ENCODE results near the gene TALDO1.

TALDO1 gene

DNA sequence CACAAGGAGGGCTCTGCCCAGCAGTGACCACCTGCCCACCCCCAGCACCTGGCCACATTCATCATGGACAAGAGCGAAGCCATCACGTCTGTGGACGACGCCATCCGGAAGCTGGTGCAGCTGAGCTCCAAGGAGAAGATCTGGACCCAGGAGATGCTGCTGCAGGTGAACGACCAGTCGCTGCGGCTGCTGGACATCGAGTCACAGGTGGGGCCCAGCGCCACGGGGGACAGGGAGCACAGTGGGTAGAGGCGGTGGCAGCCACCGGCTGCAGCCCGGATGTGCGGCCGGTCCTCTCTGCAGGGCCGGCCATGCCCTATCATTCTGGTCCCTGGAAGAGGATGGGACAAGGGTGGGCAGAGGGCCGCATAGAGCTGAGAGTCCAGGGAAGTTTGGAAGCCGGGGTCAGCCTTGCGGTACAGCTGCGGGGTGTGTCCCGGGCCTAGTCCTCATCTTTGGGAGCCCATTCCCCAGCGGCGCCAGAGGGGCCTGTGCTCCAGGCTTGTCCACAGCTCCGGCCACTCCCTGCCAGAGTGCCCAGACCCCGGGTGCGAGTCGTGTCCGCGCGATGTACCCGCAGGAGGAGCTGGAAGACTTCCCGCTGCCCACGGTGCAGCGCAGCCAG is 27.1 kb upstream of the TALDO1 start:
- Histone ChIP-seq H3K27me3 (ENCODE audit: insufficient read depth, low read length) (peaks cover 13% of the 10 kb centered on the region), H3K9ac (ENCODE audit: low read depth, low read length) (no peak overlapping the region), H3K4me3 (ENCODE audit: low read length) (peak overlapping the region; percentile 34), H3K36me3 (ENCODE audit: insufficient read depth, low read length) (no peaks in the 10 kb centered on the region), H3K27ac (ENCODE audit: low read depth, low read length) (no peak overlapping the region), H3K4me1 (ENCODE audit: insufficient read depth, low read length) (no peaks in the 10 kb centered on the region), H3K9me3 (ENCODE audit: insufficient read depth, low read depth, low read length) (no peaks in the 10 kb centered on the region; the same call in 1 of the 2 replicates)
- 84% methylated on average over 35 of the region's 35 CpGs for WGBS

DNA sequence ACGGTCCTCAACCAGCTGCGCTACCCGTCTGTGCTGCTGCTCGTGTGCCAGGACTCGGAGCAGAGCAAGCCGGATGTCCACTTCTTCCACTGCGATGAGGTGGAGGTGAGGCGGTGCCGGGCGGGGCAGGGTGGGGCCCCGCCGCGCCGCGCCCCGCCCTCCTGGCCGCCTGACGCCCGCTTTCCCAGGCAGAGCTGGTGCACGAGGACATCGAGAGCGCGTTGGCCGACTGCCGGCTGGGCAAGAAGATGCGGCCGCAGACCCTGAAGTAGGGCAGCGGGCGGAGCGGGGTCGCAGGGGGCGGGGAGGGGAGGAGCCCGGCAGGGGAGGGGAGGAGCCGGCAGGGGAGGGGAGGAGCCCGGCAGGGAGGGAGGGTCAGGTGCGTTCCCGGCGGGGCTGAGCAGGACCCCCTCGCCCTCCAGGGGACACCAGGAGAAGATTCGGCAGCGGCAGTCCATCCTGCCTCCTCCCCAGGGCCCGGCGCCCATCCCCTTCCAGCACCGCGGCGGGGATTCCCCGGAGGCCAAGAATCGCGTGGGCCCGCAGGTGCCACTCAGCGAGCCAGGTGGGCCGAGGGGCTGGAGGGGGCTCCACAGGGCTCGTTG is 26.5 kb upstream of the TALDO1 start:
- H3K9ac ChIP-seq (ENCODE audit: low read depth, low read length): no peak overlapping the region
- H3K9me3 ChIP-seq (ENCODE audit: insufficient read depth, low read depth, low read length): no peaks in the 10 kb centered on the region
- H3K36me3 ChIP-seq (ENCODE audit: insufficient read depth, low read length): no peaks in the 10 kb centered on the region
- H3K4me1 ChIP-seq (ENCODE audit: insufficient read depth, low read length): no peaks in the 10 kb centered on the region
- 24% methylated on average over 53 of the region's 53 CpGs for WGBS
- H3K27ac ChIP-seq (ENCODE audit: low read depth, low read length): no peak overlapping the region
- peak overlapping the region; percentile 34 for H3K4me3 ChIP-seq (ENCODE audit: low read length)
- H3K27me3 ChIP-seq (ENCODE audit: insufficient read depth, low read length): peaks cover 19% of the 10 kb centered on the region

DNA sequence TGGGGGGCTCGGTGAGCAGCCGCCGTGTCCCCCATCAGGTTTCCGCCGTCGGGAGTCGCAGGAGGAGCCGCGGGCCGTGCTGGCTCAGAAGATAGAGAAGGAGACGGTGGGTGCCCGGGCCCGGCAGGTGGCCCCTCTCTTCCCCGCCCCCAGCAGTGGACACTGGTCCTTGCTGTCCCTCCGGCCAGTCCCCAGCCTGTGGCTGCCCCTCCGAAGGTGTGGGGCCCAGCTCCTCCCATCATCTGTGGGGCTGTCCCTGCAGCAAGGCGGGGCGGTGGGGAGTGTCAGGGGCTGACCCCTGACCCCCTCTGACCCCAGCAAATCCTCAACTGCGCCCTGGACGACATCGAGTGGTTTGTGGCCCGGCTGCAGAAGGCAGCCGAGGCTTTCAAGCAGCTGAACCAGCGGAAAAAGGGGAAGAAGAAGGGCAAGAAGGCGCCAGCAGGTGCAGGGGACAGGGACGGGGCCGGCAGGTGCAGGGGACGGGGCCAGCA is 26.0 kb upstream of the TALDO1 start:
- no peaks in the 10 kb centered on the region for H3K4me1 ChIP-seq (ENCODE audit: insufficient read depth, low read length)
- no peak overlapping the region for H3K27ac ChIP-seq (ENCODE audit: low read depth, low read length)
- H3K9ac ChIP-seq (ENCODE audit: low read depth, low read length): no peak overlapping the region
- H3K9me3 ChIP-seq (ENCODE audit: insufficient read depth, low read depth, low read length): no peaks in the 10 kb centered on the region
- H3K4me3 ChIP-seq (ENCODE audit: low read length): 0 out of 2 replicates have a peak overlapping the region, but pooled peaks have one; percentile 10
- no peaks in the 10 kb centered on the region for H3K36me3 ChIP-seq (ENCODE audit: insufficient read depth, low read length)
- WGBS: 83% methylated on average over 28 of the region's 28 CpGs
- peaks cover 21% of the 10 kb centered on the region for H3K27me3 ChIP-seq (ENCODE audit: insufficient read depth, low read length)

DNA sequence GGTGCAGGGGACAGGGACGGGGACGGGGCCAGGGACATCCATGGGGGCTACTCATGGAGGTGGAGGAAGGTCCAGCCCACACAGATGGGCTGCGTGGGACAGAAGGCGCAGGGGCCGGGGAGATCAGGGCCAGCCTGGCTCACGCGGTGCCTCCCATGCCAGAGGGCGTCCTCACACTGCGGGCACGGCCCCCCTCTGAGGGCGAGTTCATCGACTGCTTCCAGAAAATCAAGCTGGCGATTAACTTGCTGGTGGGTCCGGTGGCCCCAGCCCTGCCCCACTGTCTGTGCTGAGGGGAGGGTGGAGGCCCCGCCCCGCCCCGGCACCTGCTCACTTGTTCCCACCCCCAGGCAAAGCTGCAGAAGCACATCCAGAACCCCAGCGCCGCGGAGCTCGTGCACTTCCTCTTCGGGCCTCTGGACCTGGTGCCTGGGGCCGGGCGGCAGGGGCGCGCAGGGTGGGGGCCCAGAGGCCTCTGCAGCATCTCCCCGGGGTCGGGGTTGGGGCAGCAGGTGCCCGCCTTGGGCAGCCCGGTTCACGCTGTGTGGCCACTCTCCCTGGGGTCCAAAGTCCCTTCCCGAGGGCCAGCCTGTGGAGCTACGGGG is 25.4 kb upstream of the TALDO1 start:
- Histone ChIP-seq H3K27ac (ENCODE audit: low read depth, low read length) (no peak overlapping the region), H3K4me3 (ENCODE audit: low read length) (no peak overlapping the region), H3K4me1 (ENCODE audit: insufficient read depth, low read length) (no peaks in the 10 kb centered on the region), H3K27me3 (ENCODE audit: insufficient read depth, low read length) (peaks cover 27% of the 10 kb centered on the region), H3K9ac (ENCODE audit: low read depth, low read length) (no peak overlapping the region), H3K9me3 (ENCODE audit: insufficient read depth, low read depth, low read length) (no peaks in the 10 kb centered on the region), H3K36me3 (ENCODE audit: insufficient read depth, low read length) (no peaks in the 10 kb centered on the region)
- 86% methylated on average over 33 of the region's 33 CpGs for whole genome bisulfite sequencing

DNA sequence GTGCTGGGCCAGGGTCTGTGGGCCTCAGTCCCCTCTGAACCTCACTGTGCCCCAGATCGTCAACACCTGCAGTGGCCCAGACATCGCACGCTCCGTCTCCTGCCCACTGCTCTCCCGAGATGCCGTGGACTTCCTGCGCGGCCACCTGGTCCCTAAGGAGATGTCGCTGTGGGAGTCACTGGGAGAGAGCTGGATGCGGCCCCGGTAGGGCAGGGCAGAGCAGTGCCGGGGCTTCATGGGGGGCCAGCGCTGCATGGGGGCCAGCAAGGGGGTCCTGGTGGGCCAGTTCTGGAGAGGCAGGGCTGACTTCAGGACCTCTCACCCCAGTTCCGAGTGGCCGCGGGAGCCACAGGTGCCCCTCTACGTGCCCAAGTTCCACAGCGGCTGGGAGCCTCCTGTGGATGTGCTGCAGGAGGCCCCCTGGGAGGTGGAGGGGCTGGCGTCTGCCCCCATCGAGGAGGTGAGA is 24.9 kb upstream of the TALDO1 start:
- 88% methylated on average over 20 of the region's 20 CpGs for WGBS
- Histone ChIP-seq H3K4me3 (ENCODE audit: low read length) (no peak overlapping the region), H3K27ac (ENCODE audit: low read depth, low read length) (no peak overlapping the region), H3K4me1 (ENCODE audit: insufficient read depth, low read length) (no peaks in the 10 kb centered on the region), H3K27me3 (ENCODE audit: insufficient read depth, low read length) (peaks cover 29% of the 10 kb centered on the region), H3K9ac (ENCODE audit: low read depth, low read length) (no peak overlapping the region), H3K9me3 (ENCODE audit: insufficient read depth, low read depth, low read length) (no peaks in the 10 kb centered on the region), H3K36me3 (ENCODE audit: insufficient read depth, low read length) (no peaks in the 10 kb centered on the region)

DNA sequence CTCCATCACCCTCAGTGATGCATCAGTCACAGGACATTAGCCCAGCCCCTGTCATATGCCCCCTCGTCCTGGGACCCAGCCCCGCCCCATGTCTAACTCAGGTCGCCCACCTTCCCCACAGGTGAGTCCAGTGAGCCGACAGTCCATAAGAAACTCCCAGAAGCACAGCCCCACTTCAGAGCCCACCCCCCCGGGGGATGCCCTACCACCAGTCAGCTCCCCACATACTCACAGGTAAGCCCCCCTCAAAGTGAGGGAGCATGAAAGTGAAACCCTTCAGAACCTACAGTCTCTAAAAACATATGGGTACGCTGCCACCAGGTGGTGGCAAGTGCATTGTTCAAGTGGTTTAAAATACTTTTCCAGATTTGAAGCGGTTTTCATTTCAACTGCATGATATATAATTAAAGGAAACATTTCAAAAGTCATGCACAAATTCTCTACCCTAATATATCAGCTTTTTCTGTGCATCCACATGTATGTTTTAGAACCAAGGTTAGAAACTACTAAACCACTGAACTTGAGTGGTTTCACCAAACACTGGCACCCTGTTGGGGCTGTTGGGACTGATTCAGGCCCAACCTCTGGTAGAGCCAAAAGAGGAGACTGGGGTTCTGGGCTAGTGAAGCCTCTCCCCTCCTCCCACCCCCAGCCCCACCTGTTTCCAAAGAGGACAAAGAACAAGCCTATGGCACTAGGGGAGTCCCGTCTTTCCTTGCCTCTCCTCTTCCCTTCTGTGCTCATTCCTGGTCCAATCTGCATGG is 24.0 kb upstream of the TALDO1 start:
- Histone ChIP-seq H3K4me3 (ENCODE audit: low read length) (no peak overlapping the region), H3K4me1 (ENCODE audit: insufficient read depth, low read length) (no peaks in the 10 kb centered on the region), H3K27me3 (ENCODE audit: insufficient read depth, low read length) (peaks cover 29% of the 10 kb centered on the region), H3K9ac (ENCODE audit: low read depth, low read length) (no peak overlapping the region), H3K36me3 (ENCODE audit: insufficient read depth, low read length) (no peaks in the 10 kb centered on the region), H3K27ac (ENCODE audit: low read depth, low read length) (no peak overlapping the region), H3K9me3 (ENCODE audit: insufficient read depth, low read depth, low read length) (no peaks in the 10 kb centered on the region)
- 67% methylated on average over 8 of the region's 8 CpGs for WGBS

DNA sequence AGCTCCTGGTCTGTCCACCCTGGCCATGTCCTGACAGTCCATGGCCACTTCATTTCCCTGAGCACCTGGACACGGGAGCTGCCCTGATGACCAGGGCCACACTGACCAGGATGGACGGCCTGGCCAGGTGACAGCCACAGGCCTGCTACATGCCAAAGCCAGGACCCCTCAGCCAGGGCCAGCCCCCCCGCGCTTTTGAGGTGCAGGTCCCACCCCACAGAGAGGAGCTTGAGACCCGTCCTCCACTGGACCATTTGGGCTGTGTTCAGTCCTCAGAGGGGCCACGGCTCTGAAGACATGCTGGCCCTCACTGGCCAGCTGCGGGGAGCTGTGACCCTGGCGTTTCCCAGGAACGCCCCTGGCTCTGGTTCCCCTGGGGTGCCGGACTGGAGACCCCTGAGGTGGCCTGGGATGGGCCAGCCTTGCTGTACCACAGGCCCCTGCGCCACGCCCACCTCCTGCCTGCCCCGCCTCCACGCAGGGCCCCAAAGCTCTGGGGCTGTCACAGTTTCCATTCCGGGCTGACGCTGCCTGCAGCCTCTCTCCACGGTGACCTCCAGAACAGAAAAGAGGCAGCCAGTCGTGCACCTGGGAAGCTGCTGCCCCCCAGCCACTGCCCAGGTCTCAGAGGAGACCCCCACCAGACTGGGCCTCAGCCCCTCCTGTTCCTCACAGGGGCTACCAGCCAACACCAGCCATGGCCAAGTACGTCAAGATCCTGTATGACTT is 23.1 kb upstream of the TALDO1 start:
- Histone ChIP-seq H3K9ac (ENCODE audit: low read depth, low read length) (no peak overlapping the region), H3K27me3 (ENCODE audit: insufficient read depth, low read length) (peaks cover 29% of the 10 kb centered on the region), H3K4me1 (ENCODE audit: insufficient read depth, low read length) (no peaks in the 10 kb centered on the region), H3K9me3 (ENCODE audit: insufficient read depth, low read depth, low read length) (no peaks in the 10 kb centered on the region), H3K27ac (ENCODE audit: low read depth, low read length) (no peak overlapping the region), H3K4me3 (ENCODE audit: low read length) (no peak overlapping the region), H3K36me3 (ENCODE audit: insufficient read depth, low read length) (no peaks in the 10 kb centered on the region)
- WGBS: 85% methylated on average over 19 of the region's 19 CpGs

DNA sequence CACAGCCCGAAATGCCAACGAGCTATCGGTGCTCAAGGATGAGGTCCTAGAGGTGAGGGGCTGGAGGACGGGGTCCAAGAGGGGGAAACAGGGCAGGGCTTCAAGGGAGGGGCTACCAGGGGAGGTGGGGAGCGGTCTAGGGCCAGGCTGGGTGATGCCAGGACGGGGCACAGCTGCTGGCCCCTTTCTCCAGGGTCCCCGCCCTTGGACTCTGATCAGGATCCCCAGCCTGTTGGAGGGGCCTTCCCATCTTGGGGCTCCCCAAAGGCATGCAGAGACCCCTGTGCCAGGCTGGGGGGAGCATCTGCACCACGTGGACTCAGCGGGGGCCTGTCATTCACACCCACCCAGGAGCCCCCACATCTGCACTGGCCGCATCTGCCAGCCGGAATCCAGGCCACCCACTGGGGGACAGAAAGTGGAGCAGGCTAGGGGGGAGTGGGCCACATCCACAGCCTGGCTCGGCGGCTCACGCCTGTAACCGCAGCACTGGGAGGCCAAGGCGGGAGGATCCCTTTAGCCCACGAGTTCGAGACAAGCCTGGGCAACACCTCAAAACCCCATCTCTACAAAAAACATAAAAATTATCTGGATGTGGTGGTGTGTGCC is 22.4 kb upstream of the TALDO1 start:
- Histone ChIP-seq H3K27ac (ENCODE audit: low read depth, low read length) (no peak overlapping the region), H3K27me3 (ENCODE audit: insufficient read depth, low read length) (peaks cover 27% of the 10 kb centered on the region), H3K9ac (ENCODE audit: low read depth, low read length) (no peak overlapping the region), H3K36me3 (ENCODE audit: insufficient read depth, low read length) (no peaks in the 10 kb centered on the region), H3K4me1 (ENCODE audit: insufficient read depth, low read length) (no peaks in the 10 kb centered on the region), H3K9me3 (ENCODE audit: insufficient read depth, low read depth, low read length) (no peaks in the 10 kb centered on the region), H3K4me3 (ENCODE audit: low read length) (no peak overlapping the region)
- 84% methylated on average over 17 of the region's 18 CpGs for WGBS

DNA sequence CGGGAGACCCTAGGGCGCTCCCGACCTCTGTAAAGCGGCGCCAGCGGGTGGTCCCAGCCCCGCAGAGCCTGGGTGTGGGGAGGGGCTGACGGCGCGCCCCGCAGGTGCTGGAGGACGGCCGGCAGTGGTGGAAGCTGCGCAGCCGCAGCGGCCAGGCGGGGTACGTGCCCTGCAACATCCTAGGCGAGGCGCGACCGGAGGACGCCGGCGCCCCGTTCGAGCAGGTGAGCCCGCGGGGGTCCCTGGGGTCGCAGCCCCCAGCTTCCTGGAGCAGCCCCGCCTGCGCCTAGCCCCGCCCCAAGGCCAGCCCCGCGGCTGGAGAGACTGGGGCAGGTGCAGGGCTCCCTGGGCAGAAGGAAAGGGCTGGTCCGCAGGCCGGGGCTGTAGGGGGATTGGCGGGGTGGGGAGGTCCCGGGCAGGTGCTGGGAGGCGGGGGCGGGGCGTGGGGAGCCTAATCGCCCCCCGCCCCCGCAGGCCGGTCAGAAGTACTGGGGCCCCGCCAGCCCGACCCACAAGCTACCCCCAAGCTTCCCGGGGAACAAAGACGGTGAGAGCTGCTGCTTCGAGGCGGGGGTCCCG is 21.6 kb upstream of the TALDO1 start:
- Histone ChIP-seq H3K4me3 (ENCODE audit: low read length) (peak overlapping the region; percentile 42), H3K27ac (ENCODE audit: low read depth, low read length) (no peak overlapping the region), H3K27me3 (ENCODE audit: insufficient read depth, low read length) (peaks cover 21% of the 10 kb centered on the region), H3K9ac (ENCODE audit: low read depth, low read length) (no peak overlapping the region), H3K36me3 (ENCODE audit: insufficient read depth, low read length) (no peaks in the 10 kb centered on the region), H3K9me3 (ENCODE audit: insufficient read depth, low read depth, low read length) (no peaks in the 10 kb centered on the region), H3K4me1 (ENCODE audit: insufficient read depth, low read length) (no peaks in the 10 kb centered on the region)
- 12% methylated on average over 52 of the region's 53 CpGs for WGBS
